Lung (tissue), 12 donors: ENCODE data around the gene UBXN1. TPM values are rescaled to one million over a fixed set of nuclear protein-coding genes. Genes with fewer than 3 reads are reported as not detected.
"Not testable (repeated sequence)": the region's sequence is repeated elsewhere in the genome, so short reads cannot be mapped to it uniquely, and the experiment has no call there.

Experiments used
- ATAC-seq: fragments of 200-7000 bp; cut with Tn5 transposase; one replicate; pipeline ENCODE4 v1.9.1; 2020; ENCODE audit warnings: moderate number of reproducible peaks; ENCODE audit not compliant: insufficient read depth, low FRiP score
- DNase-seq, 3 donors: peaks; one replicate each; pipeline ENCODE4 v3.0.0-alpha.2; 2013 to 2017
- H3K27ac ChIP-seq, 2 donors: one replicate each; pipeline ENCODE4 v1.5.1; 2013; ENCODE audit warnings: mild to moderate bottlenecking in 2 of 2, moderate library complexity in 2 of 2, control low read depth in 1 of 2, inconsistent platforms in 1 of 2, low read depth in 1 of 2, low read length in 1 of 2
- H3K27me3 ChIP-seq, 3 donors: one replicate each; pipeline ENCODE4 v1.5.1; 2013; ENCODE audit warnings: low read length in 2 of 3; ENCODE audit not compliant: control insufficient read depth in 3 of 3, insufficient read depth in 3 of 3
- H3K36me3 ChIP-seq, 4 donors: one replicate each; pipeline ENCODE4 v1.5.1; 2013; ENCODE audit warnings: low read length in 4 of 4, mild to moderate bottlenecking in 1 of 4, moderate library complexity in 1 of 4; ENCODE audit not compliant: control insufficient read depth in 4 of 4, insufficient read depth in 4 of 4
- H3K4me1 ChIP-seq, 5 donors: one replicate each; pipeline ENCODE4 v1.5.1; 2013; ENCODE audit warnings: low read length in 5 of 5, mild to moderate bottlenecking in 2 of 5, moderate library complexity in 1 of 5; ENCODE audit not compliant: control insufficient read depth in 5 of 5, insufficient read depth in 5 of 5
- H3K4me3 ChIP-seq: one replicate; pipeline ENCODE4 v1.5.1; 2013; ENCODE audit warnings: mild to moderate bottlenecking, control low read depth, moderate library complexity
- H3K9ac ChIP-seq, 2 donors: one replicate each; pipeline ENCODE4 v1.5.1; 2013; ENCODE audit warnings: low read length in 2 of 2, control low read depth in 1 of 2; ENCODE audit not compliant: insufficient read depth in 1 of 2
- H3K9me3 ChIP-seq, 4 donors: one replicate each; pipeline ENCODE4 v1.5.1; 2013; ENCODE audit warnings: low read length in 3 of 4, mild to moderate bottlenecking in 1 of 4, moderate library complexity in 1 of 4; ENCODE audit not compliant: control insufficient read depth in 4 of 4, insufficient read depth in 3 of 4
- CTCF ChIP-seq: IDR thresholded peaks from 2 replicates; pipeline ENCODE4 v1.5.1; 2012; ENCODE audit warnings: mild to moderate bottlenecking; ENCODE audit errors: control extremely low read depth, extremely low read depth
- WGBS, 2 donors: extraction: QIAGEN DNeasy Blood & Tissue Kit; methylation state at CpG; one replicate each; pipeline ENCODE4 v1.1.7; 2013; 5-methylcytosine and 5-hydroxymethylcytosine counted together
- polyA plus RNA-seq, 2 donors: library from polyadenylated mRNA; stranded (reverse); fragments of 200-250 nt; gene quantifications; one replicate each; pipeline ENCODE4 v1.2.1, GENCODE V29; 2013
- total RNA-seq, 2 donors: library from RNA; depleted of rRNA in 1 of 2; stranded (reverse); fragments of >200 nt in 1 of 2; gene quantifications; one replicate each; pipeline ENCODE4 v1.2.1, GENCODE V29; 2014 to 2021
- donor health status: control.
- donor health status: control.
- donor health status: Bipolar disorder and iron deficiency.
- donor health status: healthy.
- donor health status: DM: yes; HTN: yes; CAD: no.

The UBXN1 gene
- total and polyA plus RNA-seq, 4 donors: 54.8 to 168 (median 114) TPM

GRCh38 chr11:62677156-62677555 lies 1.7 kb downstream of the UBXN1 start:
- H3K4me3 ChIP-seq: no peak overlapping the region
- peaks cover 0 to 16% (median 7%) of the 10 kb centered on the region in 5 donors for H3K4me1 ChIP-seq
- H3K36me3 ChIP-seq: peaks cover 2 to 18% (median 7%) of the 10 kb centered on the region in 4 donors
- TF ChIP-seq CTCF: no peak
- no peaks in the 10 kb centered on the region for H3K27me3 ChIP-seq
- no peaks in the 10 kb centered on the region for H3K9me3 ChIP-seq
- H3K9ac ChIP-seq: no peak overlapping the region
- no peak overlapping the region for H3K27ac ChIP-seq
- WGBS, 2 donors: 89 to 94% methylated on average over 6 of the region's 6 CpGs
- ATAC-seq (no peak), DNase-seq (no peak)

GRCh38 chr11:62676698-62677097 lies 2.2 kb downstream of the UBXN1 start:
- H3K27me3 ChIP-seq: no peaks in the 10 kb centered on the region
- H3K9ac ChIP-seq: no peak overlapping the region
- no peaks in the 10 kb centered on the region for H3K9me3 ChIP-seq
- H3K27ac ChIP-seq: peak overlapping the region in 1 of 2 donors; percentile 41
- H3K36me3 ChIP-seq: peaks cover 2 to 18% (median 7%) of the 10 kb centered on the region in 4 donors
- WGBS, 2 donors: 54 to 61% methylated on average over 6 of the region's 6 CpGs
- TF ChIP-seq CTCF: no peak
- no peak for ATAC-seq
- peaks cover 0 to 16% (median 7%) of the 10 kb centered on the region in 5 donors for H3K4me1 ChIP-seq
- no peak overlapping the region for H3K4me3 ChIP-seq
- DNase-seq: no peak

- H3K27me3 ChIP-seq: not testable (repeated sequence)
Observed at GRCh38 chr11:62675415-62675814, 3.5 kb downstream of the UBXN1 start.

GRCh38 chr11:62673196-62673525 lies 5.7 kb downstream of the UBXN1 start:
- DNase-seq: no peak
- no peak overlapping the region for H3K4me3 ChIP-seq
- H3K27me3 ChIP-seq: no peaks in the 10 kb centered on the region
- H3K4me1 ChIP-seq: peaks cover 5 to 14% (median 7%) of the 10 kb centered on the region in 5 donors
- ATAC-seq: no peak
- TF ChIP-seq CTCF: no peak
- no peak overlapping the region for H3K9ac ChIP-seq
- H3K27ac ChIP-seq: no peak overlapping the region
- no peaks in the 10 kb centered on the region for H3K9me3 ChIP-seq
- H3K36me3 ChIP-seq: peaks cover 0 to 19% (median 8%) of the 10 kb centered on the region in 4 donors
- WGBS, 2 donors: 90 to 96% methylated on average over 2 of the region's 2 CpGs

More at GRCh38 chr11:62675415-62675814, 3.5 kb downstream of the UBXN1 start:
- not testable (repeated sequence) for ATAC-seq, H3K4me3 ChIP-seq, H3K27ac ChIP-seq, H3K9me3 ChIP-seq, DNase-seq, H3K9ac ChIP-seq
- 94 to 96% methylated on average over 10 of the region's 10 CpGs for WGBS, 2 donors
- Histone ChIP-seq H3K4me1 (peaks cover 7 to 16% (median 7%) of the 10 kb centered on the region in 5 donors), H3K36me3 (peaks cover 2 to 18% (median 7%) of the 10 kb centered on the region in 4 donors)
